GM18499 (cell line): ENCODE results near the gene S1PR1.
"Not testable (repeated sequence)": the region's sequence is repeated elsewhere in the genome, so short reads cannot be mapped to it uniquely, and the experiment has no call there.

Experiments
- ATAC-seq: cut with Tn5 transposase; IDR thresholded peaks from one replicate; pipeline ENCODE4 v1.9.1; 2021; ENCODE audit warnings: moderate number of reproducible peaks; ENCODE audit not compliant: insufficient read depth, unreplicated experiment

The S1PR1 gene

DNA sequence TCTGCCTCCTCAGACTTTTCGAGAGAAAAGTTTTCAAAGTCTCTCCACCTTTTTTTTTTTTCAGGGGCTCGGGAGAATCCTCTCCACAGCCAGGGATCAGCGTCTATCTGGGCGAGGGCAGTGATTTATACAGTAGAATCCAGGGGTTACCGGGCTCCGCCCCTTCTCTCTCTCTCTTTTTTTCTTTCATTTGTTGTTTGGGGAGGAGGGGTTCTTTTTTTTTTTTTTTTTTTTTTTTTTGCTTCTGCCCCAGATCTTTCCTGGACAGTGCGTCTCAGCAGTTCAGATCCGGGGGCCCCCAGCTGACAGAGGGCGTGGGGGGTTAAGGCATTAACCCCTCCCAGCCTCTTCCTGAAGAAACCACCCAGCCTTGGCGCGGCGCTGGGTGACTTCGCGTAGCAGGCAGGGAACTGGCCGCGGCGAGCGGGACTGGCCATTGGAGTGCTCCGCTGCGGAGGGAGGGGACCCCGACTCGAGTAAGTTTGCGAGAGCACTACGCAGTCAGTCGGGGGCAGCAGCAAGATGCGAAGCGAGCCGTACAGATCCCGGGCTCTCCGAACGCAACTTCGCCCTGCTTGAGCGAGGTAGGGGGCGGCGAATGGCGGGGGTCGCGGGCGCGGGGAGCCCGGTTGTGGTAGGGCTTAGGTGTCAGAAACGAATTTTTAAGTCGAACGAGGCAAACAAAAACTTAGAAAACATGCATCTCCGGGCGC is at the start of gene S1PR1:
Gene S1PR1 (plus strand): TSS at position 504 of the 713 bp plus-strand sequence. CDS start 1,966 bp downstream, outside the sequence.
- ATAC-seq = peak; percentile 3

DNA sequence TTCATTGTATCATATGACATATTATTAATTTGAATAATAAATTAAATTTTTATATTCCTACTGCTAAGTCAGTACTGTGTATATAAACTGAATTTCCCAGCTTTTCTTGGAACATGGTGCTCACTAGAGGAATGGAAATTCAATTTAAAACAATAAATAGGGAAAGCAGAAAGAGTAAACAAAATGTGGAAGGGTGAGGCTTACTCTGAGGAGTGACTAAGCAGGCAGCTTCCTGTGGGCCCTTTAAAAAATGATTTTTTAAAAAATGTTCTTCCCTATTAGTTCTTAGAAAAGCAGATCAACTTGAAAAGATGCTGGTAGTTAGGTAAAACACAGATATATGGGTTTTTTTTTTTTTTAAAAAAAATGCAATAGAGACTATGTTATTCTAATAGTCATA is 49.5 kb upstream of the S1PR1 start:
- no peak for ATAC-seq

DNA sequence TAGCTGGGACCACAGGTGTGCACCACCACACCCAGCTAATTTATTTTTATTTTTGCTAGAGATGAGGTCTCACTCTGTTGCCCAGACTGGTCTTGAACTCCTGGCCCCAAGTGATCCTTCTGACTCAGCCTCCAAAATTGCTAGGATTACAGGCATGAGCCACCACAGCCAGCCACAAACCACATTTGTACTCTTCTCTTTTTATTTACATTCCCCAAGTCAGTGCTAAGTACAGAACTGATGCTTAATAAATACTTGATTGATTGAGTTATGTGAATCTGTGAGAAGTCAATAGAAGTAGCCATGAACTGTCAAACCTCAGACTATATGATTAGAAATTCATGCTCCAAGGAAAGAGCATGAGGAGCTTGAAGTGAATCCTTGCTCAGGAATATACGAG is 48.5 kb upstream of the S1PR1 start:
- no peak for ATAC-seq

DNA sequence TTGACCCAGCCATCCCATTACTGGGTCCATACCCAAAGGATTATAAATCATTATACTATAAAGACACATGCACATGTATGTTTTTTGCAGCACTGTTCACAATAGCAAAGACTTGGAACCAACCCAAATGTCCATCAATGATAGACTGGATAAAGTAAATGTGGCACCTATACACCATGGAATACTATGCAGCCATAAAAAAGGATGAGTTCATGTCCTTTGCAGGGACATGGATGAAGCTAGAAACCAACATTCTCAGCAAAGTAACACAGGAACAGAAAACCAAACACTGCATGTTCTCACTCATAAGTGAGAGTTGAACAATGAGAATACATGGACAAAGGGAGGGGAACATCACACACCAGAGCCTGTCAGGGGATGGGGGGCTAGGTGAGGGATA is 47.9 kb upstream of the S1PR1 start:
- not testable (repeated sequence) for ATAC-seq

DNA sequence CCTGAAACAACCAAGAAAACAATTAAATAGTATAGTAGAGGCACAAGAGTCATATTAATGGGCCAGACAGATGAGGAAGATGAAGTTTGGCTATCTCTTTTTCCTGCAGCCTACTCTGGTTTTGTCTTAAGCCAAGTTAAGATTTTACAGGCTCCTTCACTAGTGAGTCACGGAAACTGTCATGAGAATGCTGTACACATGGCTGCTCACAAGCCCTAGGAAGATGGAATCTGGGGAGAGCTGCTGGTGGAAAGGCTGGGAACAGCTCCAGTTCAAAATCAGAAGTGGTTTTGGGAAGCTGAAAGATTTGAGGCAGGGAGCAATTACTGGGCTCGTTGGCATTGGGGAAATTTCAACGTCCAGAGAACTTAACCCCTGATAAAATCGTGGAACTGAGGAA is 46.4 kb upstream of the S1PR1 start:
- ATAC-seq = no peak

DNA sequence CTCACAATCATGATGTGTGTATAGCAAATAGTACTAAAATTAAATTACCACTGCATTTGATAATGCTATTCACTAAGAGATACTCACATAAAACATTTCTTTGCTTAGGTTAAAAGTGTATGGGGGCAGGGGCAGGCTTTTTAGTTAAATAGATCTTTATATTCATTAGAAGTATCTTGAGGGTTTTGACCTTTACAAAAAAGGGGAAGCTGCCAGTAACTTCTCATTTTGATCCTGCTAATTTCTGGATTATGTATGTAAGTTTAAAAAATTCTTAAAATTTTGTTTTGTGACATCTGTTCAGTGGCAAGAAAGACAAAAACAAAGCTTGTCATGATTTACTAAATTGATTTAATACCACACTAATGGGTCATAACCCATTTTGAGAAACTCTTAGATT is 45.8 kb upstream of the S1PR1 start:
- no peak for ATAC-seq

DNA sequence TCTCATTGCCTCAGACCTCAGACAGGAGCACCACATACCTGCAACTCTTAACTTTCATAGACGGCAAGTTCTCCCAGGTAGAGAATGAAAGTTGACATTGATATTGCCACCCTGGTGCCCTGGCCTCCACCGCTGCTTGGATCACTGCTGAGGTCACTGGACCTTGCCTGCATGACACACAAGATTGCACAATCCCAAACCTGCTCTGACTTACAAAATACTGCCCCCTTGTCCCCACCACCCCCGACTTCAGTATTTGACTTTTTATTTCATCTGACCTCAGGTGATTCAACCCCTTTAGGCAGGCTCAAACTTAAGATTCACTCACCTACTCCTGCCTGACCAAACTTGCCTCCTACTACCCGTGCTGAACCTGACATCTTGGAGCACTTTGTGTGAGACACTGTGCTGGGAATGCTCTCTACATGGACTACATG is 43.1 kb upstream of the S1PR1 start:
- ATAC-seq = no peak

DNA sequence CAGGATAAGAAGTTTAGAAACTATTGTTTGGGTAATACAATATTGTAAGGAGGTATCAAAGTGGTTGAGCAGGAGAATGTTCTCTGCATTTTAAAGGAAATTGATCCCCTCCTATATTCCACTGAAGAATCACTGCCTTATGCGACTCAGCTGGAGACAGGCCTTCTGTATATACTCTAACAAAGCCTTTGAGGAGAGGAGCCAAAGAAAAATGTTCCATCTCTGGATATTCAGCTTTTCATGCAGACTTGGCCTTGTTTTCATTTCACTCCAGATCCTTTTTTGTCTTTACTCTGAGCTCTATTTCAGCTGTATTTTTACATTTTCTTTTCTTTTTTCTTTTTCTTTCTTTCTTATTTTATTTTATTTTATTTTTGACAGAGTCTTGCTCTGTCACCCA is 42.1 kb upstream of the S1PR1 start:
- ATAC-seq = no peak

DNA sequence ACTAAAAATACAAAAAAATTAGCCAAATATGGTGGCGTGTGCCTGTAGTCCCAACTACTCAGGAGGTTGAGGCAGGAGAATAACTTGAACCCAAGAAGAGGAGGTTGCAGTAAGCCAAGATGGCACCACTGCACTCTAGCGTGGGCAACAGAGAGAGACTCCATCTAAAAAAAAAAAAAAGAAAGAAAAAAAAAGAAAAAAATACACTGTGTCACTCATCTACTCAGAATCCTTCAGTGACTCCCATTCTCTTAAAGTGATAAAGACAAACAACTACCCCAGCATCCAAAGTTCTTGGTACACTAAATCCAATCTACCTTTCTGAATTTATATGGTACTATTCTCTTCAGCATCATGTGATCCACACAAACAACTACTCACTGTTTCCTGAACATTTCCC is 40.2 kb upstream of the S1PR1 start:
- ATAC-seq = no peak

DNA sequence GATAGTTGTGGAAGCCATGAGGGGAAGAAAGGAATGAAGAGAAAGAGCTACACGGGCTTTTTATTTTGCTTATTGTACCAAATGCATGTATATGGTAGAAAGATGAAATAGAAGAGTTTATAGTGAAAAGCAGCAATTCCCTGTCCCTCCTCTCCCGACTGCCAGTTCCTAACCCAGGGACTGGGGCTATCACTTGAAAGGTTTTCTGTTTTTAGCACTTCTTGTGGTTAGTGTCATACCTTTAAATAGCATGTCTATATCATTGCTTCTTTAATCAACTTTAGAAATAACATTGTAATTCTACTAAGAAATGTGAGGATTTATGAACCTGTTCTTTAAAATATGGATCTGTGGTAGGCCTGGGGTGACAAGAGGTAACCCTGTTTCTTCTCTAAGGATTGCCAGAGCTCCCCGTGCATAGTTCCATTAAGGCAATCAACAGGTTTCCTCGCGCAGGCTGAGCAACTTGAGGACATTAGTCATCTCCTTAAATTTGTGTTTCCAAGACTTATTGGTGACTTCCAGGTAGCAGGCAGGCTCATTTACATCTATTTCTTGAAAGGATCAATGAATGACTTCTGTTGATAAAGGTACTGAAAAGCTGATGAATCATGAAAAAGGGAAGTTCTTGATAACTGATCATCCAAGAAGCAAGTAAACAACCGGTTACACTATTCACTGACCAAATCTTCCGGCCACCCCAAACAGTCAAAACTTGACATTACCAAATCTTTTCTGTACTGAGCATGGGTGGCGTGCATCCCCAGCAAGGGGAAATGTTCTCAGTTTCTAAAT is 37.8 kb upstream of the S1PR1 start:
- ATAC-seq = peak; percentile 99

DNA sequence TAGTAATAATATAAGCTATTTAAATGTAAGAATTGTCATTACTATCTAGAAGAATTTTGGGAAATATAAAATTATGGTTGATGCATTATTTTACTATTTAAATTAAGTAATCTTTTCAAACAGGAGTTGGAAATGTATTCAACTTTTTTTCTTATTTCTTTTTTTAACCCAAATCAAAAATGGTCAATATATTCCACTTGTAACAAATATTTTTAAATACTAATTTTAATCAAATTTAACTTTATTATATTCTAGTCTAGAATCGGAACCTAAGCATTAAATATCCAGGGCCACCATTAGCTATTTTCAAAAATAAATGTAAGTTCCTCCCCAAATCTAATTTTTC is 37.2 kb upstream of the S1PR1 start:
- no peak for ATAC-seq

DNA sequence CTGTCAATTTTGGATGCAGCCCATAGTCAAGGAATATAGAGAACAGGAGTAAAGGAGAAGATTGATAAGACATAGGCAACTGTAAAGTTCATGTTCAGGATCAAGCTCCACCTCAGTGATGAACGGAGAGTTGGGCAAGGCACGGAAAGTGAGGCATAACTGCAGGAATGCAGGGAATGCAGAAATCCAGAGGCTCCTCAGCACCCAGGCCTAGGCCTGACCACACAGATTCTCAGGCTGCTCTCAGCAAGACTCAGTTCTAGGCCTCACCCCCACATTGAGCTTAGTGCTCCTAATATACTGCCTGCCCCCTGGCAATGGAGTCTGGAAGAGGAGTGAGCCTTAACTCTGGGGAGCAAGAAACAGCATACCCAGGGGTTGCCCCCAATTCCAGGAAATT is 36.3 kb upstream of the S1PR1 start:
- no peak for ATAC-seq

DNA sequence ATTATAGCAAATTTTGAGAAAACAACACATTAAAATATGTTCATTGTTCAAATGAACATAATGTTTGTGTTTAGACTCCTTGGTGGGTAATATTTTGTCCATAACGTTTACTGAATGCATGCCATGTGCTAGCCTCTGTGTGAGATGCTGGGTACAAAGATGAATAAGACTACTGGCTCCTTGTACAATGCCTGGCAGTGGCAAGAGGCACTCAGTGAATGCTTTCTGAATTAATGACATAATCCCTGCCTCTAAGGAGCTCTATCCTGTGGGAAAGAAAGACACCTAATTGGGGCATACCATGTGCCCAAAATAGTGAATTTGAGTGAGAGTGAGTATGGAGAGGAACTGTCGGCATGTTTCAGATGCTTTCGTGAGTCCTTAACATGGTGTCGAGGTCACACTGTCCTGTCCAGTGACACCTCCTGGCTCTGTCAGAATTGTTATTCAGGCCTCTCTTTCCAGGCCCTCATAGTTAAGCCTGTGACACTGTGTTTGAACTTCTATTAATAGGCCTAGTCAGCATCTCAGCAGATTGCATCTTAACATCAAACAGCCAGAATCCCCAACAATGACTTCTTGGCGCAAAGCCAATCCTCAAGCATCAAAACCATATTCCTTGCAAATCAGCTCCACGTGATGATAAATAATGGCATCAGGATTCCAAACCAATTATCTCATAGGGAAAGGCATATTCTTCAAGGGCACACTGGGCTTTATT is 32.8 kb upstream of the S1PR1 start:
- ATAC-seq = no peak

DNA sequence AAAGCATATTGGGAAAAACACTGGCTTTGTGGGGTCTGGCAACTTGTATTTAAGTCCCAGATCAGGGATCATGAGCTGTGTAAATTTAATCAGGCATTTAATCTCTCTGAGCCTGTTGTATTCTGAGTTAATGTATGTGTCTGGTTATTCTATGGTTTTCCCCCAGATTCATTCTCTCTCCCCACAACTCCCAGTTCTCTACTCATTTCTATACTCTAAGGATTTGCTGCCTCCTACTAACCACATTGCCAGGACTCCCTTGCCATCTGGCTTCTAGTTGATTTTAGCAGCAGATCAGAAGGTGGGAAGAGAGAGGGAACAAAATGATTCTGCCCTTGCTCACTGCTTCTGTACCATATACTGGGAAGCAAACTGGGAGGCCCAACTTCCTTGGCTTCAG is 31.4 kb upstream of the S1PR1 start:
- no peak for ATAC-seq

DNA sequence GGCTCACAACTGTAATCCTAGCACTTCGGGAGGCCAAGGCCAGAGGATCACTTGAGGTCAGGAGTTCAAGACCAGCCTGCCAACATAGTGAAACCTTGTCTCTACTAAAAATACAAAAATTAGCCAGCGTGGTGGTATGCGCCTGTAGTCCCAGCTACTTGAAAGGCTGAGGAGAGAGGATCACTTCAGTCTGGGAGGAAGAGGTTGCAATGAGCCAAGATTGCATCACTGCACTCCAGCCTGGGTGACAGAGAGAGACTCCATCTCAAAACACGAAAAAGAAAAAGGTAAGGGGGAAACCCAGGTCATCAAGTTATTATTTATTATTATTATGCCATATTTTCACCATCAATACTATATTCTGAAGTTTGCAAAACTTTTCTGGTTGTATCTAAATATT is 30.7 kb upstream of the S1PR1 start:
- not testable (repeated sequence) for ATAC-seq

DNA sequence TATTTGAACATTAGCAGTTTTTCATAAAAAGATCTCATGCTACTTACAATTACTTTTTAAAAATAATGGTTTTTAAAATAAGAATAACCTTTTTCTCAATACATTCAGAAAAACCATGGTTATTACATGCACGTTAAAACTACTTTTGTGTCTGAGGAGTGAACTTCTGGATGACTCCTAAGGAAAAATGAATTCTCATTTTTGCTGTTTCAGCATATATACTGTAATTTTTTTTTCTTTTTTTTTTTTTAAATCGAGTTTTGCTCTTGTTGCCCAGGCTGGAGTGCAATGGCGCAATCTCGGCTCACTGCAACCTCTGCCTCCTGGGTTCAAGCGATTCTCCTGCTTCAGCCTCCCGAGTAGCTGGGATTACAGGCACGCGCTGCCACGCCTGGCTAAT is 29.5 kb upstream of the S1PR1 start:
- ATAC-seq = not testable (repeated sequence)

DNA sequence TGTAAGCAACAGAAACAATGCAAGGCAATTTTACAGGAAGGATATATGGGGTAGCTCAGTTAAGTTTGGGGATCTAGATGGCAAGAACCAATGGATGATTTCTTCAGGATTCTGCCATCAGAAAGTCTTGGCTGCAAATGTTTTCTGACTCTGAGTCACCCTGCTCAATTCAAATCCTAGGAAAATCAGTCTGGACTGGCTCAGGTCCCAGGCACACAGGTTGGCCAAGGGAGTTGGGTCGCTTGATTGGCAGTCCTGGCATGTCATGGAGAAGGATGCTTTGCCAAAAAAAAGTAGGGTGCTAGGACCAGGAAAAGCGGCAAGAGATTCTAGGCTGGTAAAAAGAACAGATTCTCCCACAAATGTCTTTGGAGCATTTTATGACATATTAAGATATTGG is 28.9 kb upstream of the S1PR1 start:
- ATAC-seq = no peak

DNA sequence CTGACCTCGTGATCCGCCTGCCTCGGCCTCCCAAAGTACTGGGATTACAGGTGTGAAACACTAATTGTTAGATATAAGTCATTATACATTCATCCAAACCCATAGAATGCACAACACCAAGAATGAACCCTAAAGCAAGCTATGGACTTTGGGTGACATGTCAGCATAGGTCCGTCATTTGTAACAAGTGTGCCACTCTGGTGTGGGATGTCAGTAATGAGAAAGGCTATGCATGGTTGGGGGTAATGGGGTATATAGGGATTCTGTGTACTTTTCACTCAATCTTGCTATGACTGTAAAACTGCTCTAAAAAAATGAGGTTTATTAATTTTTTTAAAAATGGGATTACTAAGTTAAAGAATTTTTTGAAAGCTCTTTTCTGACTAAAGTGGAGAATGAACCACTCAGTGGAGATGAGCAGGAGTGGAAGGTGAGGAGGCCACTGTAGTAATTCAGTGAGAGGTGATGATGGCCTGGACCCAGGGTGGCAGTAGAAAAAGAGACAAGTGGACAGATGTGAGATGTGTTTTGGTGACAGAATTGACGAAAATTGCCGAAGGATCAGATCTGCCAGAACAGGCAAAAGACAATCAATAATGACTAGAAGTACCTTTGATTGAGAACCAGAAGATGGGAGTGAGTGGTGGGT is 21.3 kb upstream of the S1PR1 start:
- no peak for ATAC-seq

DNA sequence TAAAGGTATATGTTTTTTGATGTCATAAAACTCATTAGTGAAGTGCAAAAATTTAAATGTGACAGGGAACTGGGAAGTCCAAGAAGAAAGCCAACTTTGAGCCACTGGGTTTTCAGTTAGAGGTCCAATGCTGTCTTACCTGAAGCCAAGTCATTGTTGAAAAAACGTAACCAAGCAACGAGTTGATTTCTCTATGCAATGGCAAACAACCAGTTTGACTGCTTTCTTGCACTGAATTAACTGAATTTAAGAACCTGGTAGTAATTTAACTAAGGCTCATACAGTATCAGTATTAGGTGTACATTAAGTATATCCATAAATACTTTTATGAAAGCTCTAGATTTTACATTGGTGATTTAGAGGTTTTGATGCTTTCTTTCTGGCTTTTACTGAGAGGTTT is 20.2 kb upstream of the S1PR1 start:
- no peak for ATAC-seq

DNA sequence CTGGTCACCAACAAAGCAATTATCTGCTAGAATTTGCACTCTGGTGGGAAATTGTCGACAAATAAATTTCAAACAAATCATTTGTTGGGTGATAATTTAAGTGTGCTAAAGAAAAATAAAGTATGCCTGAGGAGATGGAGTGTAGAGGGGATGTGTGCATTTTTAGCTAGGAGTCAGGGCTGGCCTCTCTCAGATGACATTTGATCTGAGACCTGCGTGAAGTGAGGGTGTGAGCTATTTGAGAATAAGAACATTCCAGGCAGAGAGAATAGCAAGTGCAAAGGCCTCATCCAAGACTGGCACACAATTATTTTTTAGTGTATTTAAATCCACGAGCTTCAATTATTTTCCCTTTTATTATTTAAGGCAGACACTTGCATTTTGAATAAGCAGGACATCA is 19.7 kb upstream of the S1PR1 start:
- no peak for ATAC-seq

DNA sequence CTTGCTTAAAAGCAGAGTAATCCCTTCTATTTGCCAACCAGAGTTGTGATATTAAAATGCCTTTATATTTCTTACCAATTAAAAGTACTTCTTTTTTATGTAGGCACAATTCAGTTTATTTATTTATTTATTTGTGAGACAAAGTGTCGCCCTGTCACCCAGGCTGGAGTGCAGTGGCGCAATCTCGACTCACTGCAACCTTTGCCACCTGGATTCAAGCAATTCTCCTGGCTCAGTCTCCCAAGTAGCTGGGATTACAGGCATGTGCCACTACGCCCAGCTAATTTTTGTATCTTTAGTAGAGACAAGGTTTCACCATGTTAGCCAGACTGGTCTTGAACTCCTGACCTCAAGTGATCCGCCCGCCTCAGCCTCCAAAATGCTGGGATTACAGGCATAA is 17.9 kb upstream of the S1PR1 start:
- not testable (repeated sequence) for ATAC-seq
